NCI-H748 treated with DMSO at 0.1 percent for 48 hours (cell line): ENCODE measurements around the gene SLC2A4RG.

Source experiments
- DNase-seq: peaks from one replicate; lab custom pipeline; 2025; lab: John Stamatoyannopoulos, UW

SLC2A4RG gene

GRCh38 chr20:63740627-63741353, 1.2 kb downstream of the SLC2A4RG start:
- DNase-seq = peak; percentile 7

- no peak for DNase-seq
These were observed 1.7 kb downstream of the SLC2A4RG start for GRCh38 chr20:63741354-63741675.

- DNase-seq = no peak
These were observed 2.3 kb downstream of the SLC2A4RG start for GRCh38 chr20:63741676-63742380.

- DNase-seq = no peak
These were observed 2.9 kb downstream of the SLC2A4RG start for GRCh38 chr20:63742381-63743024.

- DNase-seq = no peak
These were observed 3.8 kb downstream of the SLC2A4RG start for GRCh38 chr20:63743210-63743970.

- DNase-seq = no peak
These were observed 4.6 kb downstream of the SLC2A4RG start for GRCh38 chr20:63744158-63744557.

- DNase-seq = no peak
These were observed 5.2 kb downstream of the SLC2A4RG start for GRCh38 chr20:63744574-63745423.

GRCh38 chr20:63745424-63745805, 5.8 kb downstream of the SLC2A4RG start:
- DNase-seq = no peak

GRCh38 chr20:63745961-63746731, 6.6 kb downstream of the SLC2A4RG start:
- DNase-seq = no peak

- DNase-seq = no peak
These were observed 7.3 kb downstream of the SLC2A4RG start for GRCh38 chr20:63746751-63747315.

- DNase-seq = no peak
These were observed 8.1 kb downstream of the SLC2A4RG start for GRCh38 chr20:63747622-63748069.

- DNase-seq = no peak
These were observed 8.7 kb downstream of the SLC2A4RG start for GRCh38 chr20:63748070-63748933.

GRCh38 chr20:63748934-63749270, 9.3 kb downstream of the SLC2A4RG start:
- DNase-seq = no peak

- no peak for DNase-seq
These were observed 10.3 kb downstream of the SLC2A4RG start for GRCh38 chr20:63749597-63750508.

- no peak for DNase-seq
These were observed 11.4 kb downstream of the SLC2A4RG start for GRCh38 chr20:63750807-63751470.

GRCh38 chr20:63751471-63752271, 12.1 kb downstream of the SLC2A4RG start:
- no peak for DNase-seq
